CD14-positive monocyte (primary cell): ENCODE results near the gene PPP1R9B. TPM values are rescaled to one million over a fixed set of nuclear protein-coding genes. Genes with fewer than 3 reads are reported as not detected.

Experiments used
- DNase-seq, 3 donors: peaks; one replicate each; pipeline ENCODE4 v3.0.0-alpha.2; 2011 to 2022
- H2AFZ ChIP-seq: 2 replicates; pipeline ENCODE4 v1.6.0; 2012; ENCODE audit warnings: mild to moderate bottlenecking, low read depth, low read length, inconsistent platforms; ENCODE audit not compliant: insufficient read depth, poor library complexity, severe bottlenecking
- H3K27ac ChIP-seq, 2 donors: 1 replicate in 1 of 2; 2 replicates in 1 of 2; pipeline ENCODE4 v1.5.1; 2012 to 2013; ENCODE audit warnings: low read length in 2 of 2, control low read depth in 1 of 2, inconsistent platforms in 1 of 2, low read depth in 1 of 2, mild to moderate bottlenecking in 1 of 2
- H3K27me3 ChIP-seq, 2 donors: one replicate each; pipeline versions ENCODE4 v1.6.0 to v1.6.1; 2011 to 2013; ENCODE audit warnings: low read length in 2 of 2; ENCODE audit not compliant: control insufficient read depth in 2 of 2, insufficient read depth in 2 of 2
- H3K36me3 ChIP-seq, 2 donors: replicated peaks in 1 of 2; 1 replicate in 1 of 2; 2 replicates in 1 of 2; pipeline versions ENCODE4 v1.5.1 to v1.6.1; 2012 to 2013; ENCODE audit warnings: low read length in 2 of 2, control low read depth in 1 of 2, inconsistent platforms in 1 of 2, mild to moderate bottlenecking in 1 of 2; ENCODE audit not compliant: insufficient read depth in 2 of 2, control insufficient read depth in 1 of 2
- H3K4me1 ChIP-seq, 2 donors: 1 replicate in 1 of 2; 2 replicates in 1 of 2; pipeline versions ENCODE4 v1.5.1 to v1.6.1; 2012 to 2013; ENCODE audit warnings: low read length in 2 of 2, control low read depth in 1 of 2, inconsistent platforms in 1 of 2, mild to moderate bottlenecking in 1 of 2, moderate library complexity in 1 of 2; ENCODE audit not compliant: insufficient read depth in 2 of 2, control insufficient read depth in 1 of 2
- H3K4me2 ChIP-seq: replicated peaks from 2 replicates; pipeline ENCODE3; 2012; ENCODE audit warnings: low read length, moderate library complexity, mild to moderate bottlenecking; ENCODE audit not compliant: poor library complexity, severe bottlenecking; ENCODE audit errors: extremely low read depth
- H3K4me3 ChIP-seq, 3 experiments: fragments of 200-600 bp in 1 of 3; sonication (generic) in 1 of 3; replicated peaks in 1 of 3; 1 replicate in 2 of 3; 2 replicates in 1 of 3; pipeline ENCODE4 v1.5.1; 2011 to 2013; ENCODE audit warnings: low read length in 3 of 3, mild to moderate bottlenecking in 3 of 3, control low read depth in 2 of 3, low read depth in 2 of 3, inconsistent platforms in 1 of 3, moderate library complexity in 1 of 3
- H3K79me2 ChIP-seq: 2 replicates; pipeline ENCODE4 v1.6.0; 2012; ENCODE audit warnings: mild to moderate bottlenecking, control low read depth, inconsistent platforms, low read length, moderate library complexity; ENCODE audit not compliant: insufficient read depth
- H3K9ac ChIP-seq: 2 replicates; pipeline ENCODE4 v1.6.0; 2017; ENCODE audit warnings: low read length, mild to moderate bottlenecking; ENCODE audit not compliant: insufficient read depth, poor library complexity, severe bottlenecking
- H3K9me3 ChIP-seq, 2 donors: replicated peaks in 1 of 2; 1 replicate in 1 of 2; 2 replicates in 1 of 2; pipeline versions ENCODE4 v1.5.1 to v1.6.1; 2012 to 2013; ENCODE audit warnings: low read length in 2 of 2, control low read depth in 1 of 2; ENCODE audit not compliant: control insufficient read depth in 1 of 2, insufficient read depth in 1 of 2
- H4K20me1 ChIP-seq: 2 replicates; pipeline ENCODE4 v1.6.0; 2012; ENCODE audit warnings: mild to moderate bottlenecking, low read length, control low read depth, moderate library complexity; ENCODE audit not compliant: insufficient read depth
- H3K27ac Mint-ChIP-seq, 7 donors: one replicate each; pipeline ENCODE4 v1.8.0; 2020; ENCODE audit warnings: mild to moderate bottlenecking in 7 of 7, mixed read lengths in 7 of 7, moderate library complexity in 6 of 7, inconsistent platforms in 2 of 7
- H3K27me3 Mint-ChIP-seq, 3 donors: one replicate each; pipeline ENCODE4 v1.8.0; 2021 to 2022; ENCODE audit warnings: low read depth in 3 of 3, mild to moderate bottlenecking in 3 of 3, mixed read lengths in 3 of 3, moderate library complexity in 3 of 3, inconsistent platforms in 1 of 3
- H3K36me3 Mint-ChIP-seq, 2 donors: one replicate each; pipeline ENCODE4 v1.8.0; 2020; ENCODE audit warnings: mixed read lengths in 2 of 2, inconsistent platforms in 1 of 2, mild to moderate bottlenecking in 1 of 2
- H3K4me1 Mint-ChIP-seq: one replicate; pipeline ENCODE4 v1.8.0; 2020; ENCODE audit warnings: mild to moderate bottlenecking, mixed read lengths
- H3K4me3 Mint-ChIP-seq, 2 donors: one replicate each; pipeline ENCODE4 v1.8.0; 2020; ENCODE audit warnings: mild to moderate bottlenecking in 2 of 2, mixed read lengths in 2 of 2, moderate library complexity in 1 of 2
- H3K9me3 Mint-ChIP-seq, 7 donors: one replicate each; pipeline ENCODE4 v1.8.0; 2020 to 2022; ENCODE audit warnings: mixed read lengths in 7 of 7, mild to moderate bottlenecking in 6 of 7, moderate library complexity in 6 of 7, inconsistent platforms in 2 of 7
- WGBS: methylation state at CpG from one replicate; pipeline ENCODE4 v1.1.5; 2013; ENCODE audit warnings: missing lambda C conversion rate; ENCODE audit not compliant: insufficient coverage; 5-methylcytosine and 5-hydroxymethylcytosine counted together
- intact Hi-C, 2 donors: fragments of 100-400 bp; cut with micrococcal nuclease; formaldehyde crosslinking; loops; one replicate each; pipeline versions ENCODE4 v1.15.0 to v1.15.1; 2023
- polyA plus RNA-seq, 3 donors: library from polyadenylated mRNA; depleted of rRNA in 1 of 3; unstranded in 2 of 3; stranded (reverse) in 1 of 3; fragments of 300-500 nt in 2 of 3; fragments of >200 nt in 1 of 3; fragmentation: Illumina TruSeq in 2 of 3; gene quantifications; 1 replicate in 2 of 3; 2 replicates in 1 of 3; pipeline ENCODE4 v1.2.3, GENCODE V29; 2012 to 2021
- TF ChIP-seq, protein P1 (sequence below): fragments of 200-600 bp; IDR thresholded peaks from one replicate; pipeline ENCODE4 v1.8.0; 2022; ENCODE audit warnings: antibody characterized with exemption, mild to moderate bottlenecking

Gene PPP1R9B
- polyA plus RNA-seq, 3 donors = 0.61 to 86.9 (median 1.3) TPM

DNA sequence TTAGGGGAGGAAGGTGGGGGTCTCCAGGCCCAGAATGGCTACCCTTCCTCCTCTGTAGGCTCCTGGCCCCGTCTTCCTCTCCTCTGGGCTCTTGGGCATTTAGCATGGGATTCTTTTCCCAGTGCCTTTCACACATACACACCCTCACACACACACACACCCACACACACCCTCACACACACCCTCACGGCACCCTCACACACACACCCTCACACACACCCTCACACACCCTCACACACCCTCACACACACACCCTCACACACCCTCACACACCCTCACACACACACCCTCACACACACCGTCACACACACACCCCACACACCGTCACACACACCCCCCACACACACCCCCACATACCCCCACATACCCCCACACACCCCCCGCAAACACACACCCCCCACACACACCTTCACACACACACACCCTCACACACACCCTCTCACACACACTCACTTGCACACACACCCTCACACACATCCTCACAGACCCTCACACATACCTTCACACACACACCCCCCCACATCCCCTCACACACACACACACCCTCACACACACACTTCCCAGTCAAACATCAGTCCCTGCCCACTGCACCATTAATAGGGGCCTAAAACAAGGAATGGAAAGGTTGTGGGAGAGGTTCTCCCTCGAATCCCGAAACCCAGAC, 16.2 kb upstream of the PPP1R9B start:
- Mint-ChIP-seq H3K27me3 (peaks cover 7 to 28% (median 9%) of the 10 kb centered on the region in 3 donors), H3K4me3 (no peak overlapping the region), H3K36me3 (no peaks in the 10 kb centered on the region), H3K9me3 (peaks cover 0 to 4% (median 0%) of the 10 kb centered on the region in 7 donors), H3K27ac (no peak overlapping the region), H3K4me1 (peaks cover 26% of the 10 kb centered on the region)
- H3K9ac ChIP-seq = no peak overlapping the region
- no peaks in the 10 kb centered on the region for H3K79me2 ChIP-seq
- no peak overlapping the region for H3K4me2 ChIP-seq
- no peak for DNase-seq
- WGBS = 71% methylated on average over 1 of the region's 7 CpGs
- H3K4me1 ChIP-seq = peaks cover 11 to 18% of the 10 kb centered on the region in 2 donors
- no peaks in the 10 kb centered on the region for H3K36me3 ChIP-seq
- H3K27ac ChIP-seq = no peak overlapping the region
- no peak overlapping the region for H2AFZ ChIP-seq
- H3K9me3 ChIP-seq = no peaks in the 10 kb centered on the region
- intact Hi-C loops = no loop called here
- TF ChIP-seq, protein P1, sequence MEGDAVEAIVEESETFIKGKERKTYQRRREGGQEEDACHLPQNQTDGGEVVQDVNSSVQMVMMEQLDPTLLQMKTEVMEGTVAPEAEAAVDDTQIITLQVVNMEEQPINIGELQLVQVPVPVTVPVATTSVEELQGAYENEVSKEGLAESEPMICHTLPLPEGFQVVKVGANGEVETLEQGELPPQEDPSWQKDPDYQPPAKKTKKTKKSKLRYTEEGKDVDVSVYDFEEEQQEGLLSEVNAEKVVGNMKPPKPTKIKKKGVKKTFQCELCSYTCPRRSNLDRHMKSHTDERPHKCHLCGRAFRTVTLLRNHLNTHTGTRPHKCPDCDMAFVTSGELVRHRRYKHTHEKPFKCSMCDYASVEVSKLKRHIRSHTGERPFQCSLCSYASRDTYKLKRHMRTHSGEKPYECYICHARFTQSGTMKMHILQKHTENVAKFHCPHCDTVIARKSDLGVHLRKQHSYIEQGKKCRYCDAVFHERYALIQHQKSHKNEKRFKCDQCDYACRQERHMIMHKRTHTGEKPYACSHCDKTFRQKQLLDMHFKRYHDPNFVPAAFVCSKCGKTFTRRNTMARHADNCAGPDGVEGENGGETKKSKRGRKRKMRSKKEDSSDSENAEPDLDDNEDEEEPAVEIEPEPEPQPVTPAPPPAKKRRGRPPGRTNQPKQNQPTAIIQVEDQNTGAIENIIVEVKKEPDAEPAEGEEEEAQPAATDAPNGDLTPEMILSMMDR = no peak
- no peak overlapping the region for H3K4me3 ChIP-seq
- peaks cover 0 to 3% of the 10 kb centered on the region in 2 donors for H3K27me3 ChIP-seq
- H4K20me1 ChIP-seq = peaks cover 4% of the 10 kb centered on the region

DNA sequence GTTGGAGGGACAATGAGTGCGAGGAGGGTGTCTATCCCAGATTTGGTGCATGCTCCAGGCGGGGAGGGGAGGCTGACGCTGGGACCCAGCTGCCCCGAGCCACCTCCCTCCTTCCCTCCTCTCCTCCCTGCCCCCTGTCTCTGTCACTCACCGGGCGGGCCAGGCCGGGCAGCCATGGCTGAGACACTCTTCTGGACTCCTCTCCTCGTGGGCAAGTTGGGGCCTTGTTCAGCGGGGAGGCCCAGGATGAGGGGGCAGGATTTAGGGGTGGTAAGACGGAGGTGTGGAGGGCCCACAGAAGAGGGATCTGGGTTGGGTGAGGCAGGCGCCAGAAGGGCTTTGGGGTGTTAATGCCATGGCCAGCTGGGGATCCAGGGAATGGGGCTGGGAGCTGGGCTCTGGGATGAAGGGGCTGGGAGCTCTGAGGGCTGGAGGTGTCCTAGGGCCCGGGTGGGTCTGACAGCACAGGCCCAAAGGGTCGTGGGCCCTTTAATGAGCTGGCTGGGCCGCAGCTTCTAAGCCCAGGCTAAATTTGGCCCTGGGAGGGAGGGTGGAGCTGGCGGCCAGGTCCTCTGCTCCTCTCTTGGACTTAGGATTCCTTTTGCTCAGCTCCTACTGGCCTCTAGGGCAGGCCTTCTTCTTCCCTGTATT, 15.5 kb upstream of the PPP1R9B start, which contains the start of gene SGCA:
TSS of gene SGCA (plus strand) at position 139 of the 651 bp plus-strand sequence. CDS start at position 175, 36 bp downstream.
- Mint-ChIP-seq H3K36me3 (no peaks in the 10 kb centered on the region), H3K9me3 (peaks cover 0 to 4% (median 0%) of the 10 kb centered on the region in 7 donors), H3K4me1 (peaks cover 30% of the 10 kb centered on the region), H3K27me3 (peaks cover 7 to 30% (median 11%) of the 10 kb centered on the region in 3 donors), H3K4me3 (no peak within 1 kb of the TSS), H3K27ac (peak within 1 kb of the TSS in 2 of 7 donors; percentile 26 to 58)
- peaks cover 17 to 24% of the 10 kb centered on the region in 2 donors for H3K4me1 ChIP-seq
- WGBS = 68% methylated on average over 9 of the region's 15 CpGs
- no peaks in the 10 kb centered on the region for H3K9me3 ChIP-seq
- no peak within 1 kb of the TSS for H2AFZ ChIP-seq
- H3K27ac ChIP-seq = no peak within 1 kb of the TSS
- H3K4me2 ChIP-seq = no peak within 1 kb of the TSS
- H3K79me2 ChIP-seq = no peaks in the 10 kb centered on the region
- H4K20me1 ChIP-seq = peaks cover 4% of the 10 kb centered on the region
- no peaks in the 10 kb centered on the region for H3K36me3 ChIP-seq
- TF ChIP-seq, protein P1 = no peak
- no peak for DNase-seq
- intact Hi-C loops = no loop called here
- H3K9ac ChIP-seq = no peak within 1 kb of the TSS
- H3K27me3 ChIP-seq = peaks cover under 1 to 5% of the 10 kb centered on the region in 2 donors
- no peak within 1 kb of the TSS for H3K4me3 ChIP-seq
